ENCODE data around the gene SCAF8. TPM values are rescaled to one million over a fixed set of nuclear protein-coding genes. Genes with fewer than 3 reads are reported as not detected.
"Not testable (repeated sequence)": the region's sequence is repeated elsewhere in the genome, so short reads cannot be mapped to it uniquely, and the experiment has no call there.

Gene SCAF8
- total RNA-seq, 1 experiment from 2014 or later: 28.8 TPM

DNA sequence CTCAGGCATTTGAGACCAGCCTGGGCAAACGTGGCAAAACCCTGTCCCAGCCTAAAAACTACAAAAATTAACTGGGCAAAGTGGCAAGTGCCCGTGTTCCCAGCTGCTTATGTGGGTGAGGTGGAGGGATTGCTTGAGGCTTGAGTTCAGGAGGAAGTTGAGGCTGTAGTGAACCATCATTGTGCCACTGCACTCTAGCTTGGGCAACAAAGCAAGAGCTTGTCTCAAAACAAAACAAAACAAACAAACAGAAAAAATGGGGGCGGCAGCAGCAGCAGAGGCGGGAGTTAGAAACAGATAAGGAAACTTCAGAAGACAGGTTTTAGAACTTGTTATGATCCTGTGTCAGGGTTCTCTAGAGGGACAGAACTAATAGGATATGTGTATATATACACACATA is 49.0 kb downstream of the SCAF8 start:
- Histone ChIP-seq H3K36me3 (peaks cover 46% of the 10 kb centered on the region), H3K27me3 (replicated peaks) (no peaks in the 10 kb centered on the region), H3K27ac (no peak overlapping the region), H3K9me3 (replicated peaks) (no peaks in the 10 kb centered on the region), H3K4me3 (no peak overlapping the region), H3K4me1 (replicated peaks) (no peaks in the 10 kb centered on the region)
- no peak for DNase-seq (ENCODE audit: low read depth in 1 of 2, low spot score in 2 of 2)

- no peaks in the 10 kb centered on the region for H3K9me3 ChIP-seq (replicated peaks)
- no peak overlapping the region for H3K27ac ChIP-seq
- no peak overlapping the region for H3K4me3 ChIP-seq
- H3K36me3 ChIP-seq: peaks cover 39% of the 10 kb centered on the region
- no peak for DNase-seq (ENCODE audit: low read depth in 1 of 2, low spot score in 2 of 2)
- no peaks in the 10 kb centered on the region for H3K27me3 ChIP-seq (replicated peaks)
- no peaks in the 10 kb centered on the region for H3K4me1 ChIP-seq (replicated peaks)
Measured at GRCh38 chr6:154783229-154783628, 50.0 kb downstream of the SCAF8 start.

- no peak overlapping the region for H3K4me3 ChIP-seq
- DNase-seq (ENCODE audit: low read depth in 1 of 2, low spot score in 2 of 2): no peak
- no peaks in the 10 kb centered on the region for H3K27me3 ChIP-seq (replicated peaks)
- H3K27ac ChIP-seq: no peak overlapping the region
- peaks cover 41% of the 10 kb centered on the region for H3K36me3 ChIP-seq
- H3K9me3 ChIP-seq (replicated peaks): no peaks in the 10 kb centered on the region
- no peaks in the 10 kb centered on the region for H3K4me1 ChIP-seq (replicated peaks)
Measured at GRCh38 chr6:154785075-154785474, 51.9 kb downstream of the SCAF8 start.

DNA sequence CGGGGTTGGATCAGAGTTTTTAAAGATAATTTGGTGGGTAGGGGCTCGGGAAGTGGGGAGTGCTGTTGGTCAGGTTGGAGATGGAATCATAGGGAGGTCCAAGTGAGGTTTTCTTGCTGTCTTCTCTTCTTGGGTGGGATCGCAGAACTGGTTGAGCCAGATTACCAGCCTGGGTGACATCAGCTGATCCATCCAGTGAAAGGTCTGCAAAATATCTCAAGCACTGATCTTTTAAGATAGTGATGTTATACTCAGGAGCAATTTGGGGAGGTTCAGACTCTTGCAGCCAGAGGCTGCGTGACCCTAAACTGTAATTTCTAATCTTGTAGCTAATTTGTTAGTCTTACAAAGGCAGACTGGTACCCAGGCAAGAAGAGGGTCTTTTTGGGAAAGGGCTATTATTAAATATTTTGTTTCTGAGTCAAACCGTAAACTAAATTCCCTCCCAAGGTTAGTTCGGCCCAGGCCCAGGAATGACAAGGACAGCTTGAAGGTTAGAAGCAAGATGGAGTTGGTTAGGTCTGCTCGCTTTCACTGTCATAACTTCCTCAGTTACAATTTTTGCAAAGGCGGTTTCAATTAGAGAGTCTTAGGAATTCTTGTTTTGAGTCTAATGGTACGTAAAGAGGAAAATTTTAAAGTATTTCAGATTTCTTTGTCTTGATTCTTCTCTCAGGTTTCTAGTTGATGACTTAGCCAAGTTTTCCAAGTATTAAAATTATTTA is 53.1 kb downstream of the SCAF8 start:
- H3K36me3 ChIP-seq: peaks cover 33% of the 10 kb centered on the region
- no peak overlapping the region for H3K27ac ChIP-seq
- H3K9me3 ChIP-seq (replicated peaks): no peaks in the 10 kb centered on the region
- H3K27me3 ChIP-seq (replicated peaks): no peaks in the 10 kb centered on the region
- H3K4me3 ChIP-seq: no peak overlapping the region
- DNase-seq (ENCODE audit: low read depth in 1 of 2, low spot score in 2 of 2): no peak
- H3K4me1 ChIP-seq (replicated peaks): no peaks in the 10 kb centered on the region

- Histone ChIP-seq H3K4me3 (no peak overlapping the region), H3K4me1 (replicated peaks) (no peaks in the 10 kb centered on the region), H3K9me3 (replicated peaks) (no peaks in the 10 kb centered on the region), H3K27me3 (replicated peaks) (no peaks in the 10 kb centered on the region), H3K27ac (no peak overlapping the region), H3K36me3 (peaks cover 26% of the 10 kb centered on the region)
- no peak for DNase-seq (ENCODE audit: low read depth in 1 of 2, low spot score in 2 of 2)
Measured at GRCh38 chr6:154791556-154792317, 58.5 kb downstream of the SCAF8 start.

DNA sequence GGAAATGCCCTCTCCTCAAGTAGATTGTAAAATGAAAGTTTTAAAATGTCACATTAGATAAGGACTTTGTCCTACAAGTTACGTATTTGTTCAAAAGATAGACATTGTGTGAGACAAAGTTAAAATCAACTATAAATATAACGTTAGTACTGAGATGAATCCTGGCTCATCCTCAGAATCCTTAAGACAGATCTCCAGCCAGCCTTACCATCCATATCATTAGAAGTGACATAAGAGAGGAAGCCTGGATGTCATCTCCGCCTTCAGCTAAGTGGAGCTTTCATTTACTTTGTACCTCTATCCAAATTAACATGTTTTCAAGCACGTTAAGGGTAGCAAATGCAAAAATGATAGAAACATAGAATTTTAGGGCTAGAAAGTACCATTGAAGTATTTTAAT is 59.1 kb downstream of the SCAF8 start:
- no peak overlapping the region for H3K4me3 ChIP-seq
- H3K27ac ChIP-seq: no peak overlapping the region
- no peak for DNase-seq (ENCODE audit: low read depth in 1 of 2, low spot score in 2 of 2)
- peaks cover 28% of the 10 kb centered on the region for H3K36me3 ChIP-seq
- H3K4me1 ChIP-seq (replicated peaks): no peaks in the 10 kb centered on the region
- H3K9me3 ChIP-seq (replicated peaks): no peaks in the 10 kb centered on the region
- no peaks in the 10 kb centered on the region for H3K27me3 ChIP-seq (replicated peaks)

DNA sequence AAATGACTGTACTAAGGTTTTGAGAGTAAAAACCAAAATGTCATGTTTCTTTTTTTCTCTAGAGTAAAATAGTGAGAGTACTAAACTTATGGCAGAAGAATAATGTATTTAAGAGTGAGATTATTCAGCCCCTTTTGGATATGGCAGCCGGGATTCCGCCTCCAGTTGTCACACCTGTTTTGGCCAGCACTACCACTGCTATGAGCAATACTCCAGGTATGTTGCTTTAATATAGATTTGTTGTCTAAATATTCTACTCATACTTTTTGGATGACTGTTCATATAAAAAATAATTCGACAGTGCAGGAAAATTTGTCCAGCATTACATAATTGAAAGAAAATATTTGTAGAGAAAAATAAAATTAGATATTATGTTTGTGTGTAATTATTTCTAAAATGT is 59.5 kb downstream of the SCAF8 start:
- H3K36me3 ChIP-seq: peaks cover 31% of the 10 kb centered on the region
- H3K4me3 ChIP-seq: no peak overlapping the region
- no peak for DNase-seq (ENCODE audit: low read depth in 1 of 2, low spot score in 2 of 2)
- no peaks in the 10 kb centered on the region for H3K9me3 ChIP-seq (replicated peaks)
- no peaks in the 10 kb centered on the region for H3K4me1 ChIP-seq (replicated peaks)
- H3K27ac ChIP-seq: no peak overlapping the region
- no peaks in the 10 kb centered on the region for H3K27me3 ChIP-seq (replicated peaks)

DNA sequence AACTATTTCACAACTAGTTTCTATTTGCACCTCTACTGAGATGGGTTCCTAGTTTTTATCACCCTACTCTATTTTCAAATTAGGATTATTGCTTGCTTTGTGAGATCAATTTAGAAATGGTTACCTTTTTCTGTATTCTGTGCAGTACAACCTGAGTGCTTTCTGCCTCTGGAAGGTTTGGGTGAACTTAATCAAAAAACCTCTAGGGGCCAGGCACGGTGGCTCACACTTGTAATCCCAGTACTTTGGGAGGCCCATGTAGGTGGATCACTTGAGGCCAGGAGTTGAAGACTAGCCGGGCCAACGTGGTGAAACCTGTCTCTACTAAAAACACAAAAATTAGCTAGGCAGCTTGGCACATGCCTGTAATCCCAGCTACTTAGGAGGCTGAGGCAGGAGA is 63.3 kb downstream of the SCAF8 start:
- Histone ChIP-seq H3K36me3 (peaks cover 45% of the 10 kb centered on the region), H3K27ac (no peak overlapping the region), H3K27me3 (replicated peaks) (no peaks in the 10 kb centered on the region), H3K9me3 (replicated peaks) (no peaks in the 10 kb centered on the region), H3K4me1 (replicated peaks) (no peaks in the 10 kb centered on the region), H3K4me3 (no peak overlapping the region)
- no peak for DNase-seq (ENCODE audit: low read depth in 1 of 2, low spot score in 2 of 2)

- H3K27ac ChIP-seq: no peak overlapping the region
- DNase-seq (ENCODE audit: low read depth in 1 of 2, low spot score in 2 of 2): no peak
- H3K4me1 ChIP-seq (replicated peaks): no peaks in the 10 kb centered on the region
- H3K27me3 ChIP-seq (replicated peaks): no peaks in the 10 kb centered on the region
- no peak overlapping the region for H3K4me3 ChIP-seq
- peaks cover 46% of the 10 kb centered on the region for H3K36me3 ChIP-seq
- H3K9me3 ChIP-seq (replicated peaks): no peaks in the 10 kb centered on the region
Measured at GRCh38 chr6:154797857-154798256, 64.6 kb downstream of the SCAF8 start.

- Histone ChIP-seq H3K4me3 (no peak overlapping the region), H3K9me3 (replicated peaks) (no peaks in the 10 kb centered on the region), H3K27me3 (replicated peaks) (no peaks in the 10 kb centered on the region), H3K36me3 (peaks cover 52% of the 10 kb centered on the region), H3K4me1 (replicated peaks) (no peaks in the 10 kb centered on the region), H3K27ac (no peak overlapping the region)
- DNase-seq (ENCODE audit: low read depth in 1 of 2, low spot score in 2 of 2): no peak
Measured at GRCh38 chr6:154800338-154800737, 67.1 kb downstream of the SCAF8 start.

- no peak overlapping the region for H3K27ac ChIP-seq
- no peaks in the 10 kb centered on the region for H3K27me3 ChIP-seq (replicated peaks)
- peaks cover 68% of the 10 kb centered on the region for H3K36me3 ChIP-seq
- DNase-seq (ENCODE audit: low read depth in 1 of 2, low spot score in 2 of 2): no peak
- H3K4me3 ChIP-seq: no peak overlapping the region
- no peaks in the 10 kb centered on the region for H3K9me3 ChIP-seq (replicated peaks)
- no peaks in the 10 kb centered on the region for H3K4me1 ChIP-seq (replicated peaks)
Measured at GRCh38 chr6:154805288-154805911, 72.2 kb downstream of the SCAF8 start.

GRCh38 chr6:154806804-154807203 is 73.6 kb downstream of the SCAF8 start:
- no peak for DNase-seq (ENCODE audit: low read depth in 1 of 2, low spot score in 2 of 2)
- Histone ChIP-seq H3K27me3 (replicated peaks) (no peaks in the 10 kb centered on the region), H3K9me3 (replicated peaks) (no peaks in the 10 kb centered on the region), H3K36me3 (peaks cover 73% of the 10 kb centered on the region), H3K27ac (peak overlapping the region; percentile 6; the same call in 1 of the 2 replicates), H3K4me3 (no peak overlapping the region), H3K4me1 (replicated peaks) (no peaks in the 10 kb centered on the region)

GRCh38 chr6:154811663-154812062 is 78.4 kb downstream of the SCAF8 start:
- H3K4me3 ChIP-seq; H3K9me3 ChIP-seq (replicated peaks); DNase-seq (ENCODE audit: low read depth in 1 of 2, low spot score in 2 of 2); H3K27me3 ChIP-seq (replicated peaks); H3K27ac ChIP-seq: not testable (repeated sequence)
- Histone ChIP-seq H3K4me1 (replicated peaks) (peaks cover 15% of the 10 kb centered on the region), H3K36me3 (peaks cover 77% of the 10 kb centered on the region)

- Histone ChIP-seq H3K9me3 (replicated peaks) (no peaks in the 10 kb centered on the region), H3K27ac (no peak overlapping the region), H3K27me3 (replicated peaks) (no peaks in the 10 kb centered on the region), H3K4me1 (replicated peaks) (peaks cover 22% of the 10 kb centered on the region), H3K36me3 (peaks cover 73% of the 10 kb centered on the region), H3K4me3 (no peak overlapping the region)
- no peak for DNase-seq (ENCODE audit: low read depth in 1 of 2, low spot score in 2 of 2)
Measured at GRCh38 chr6:154814063-154814462, 80.8 kb downstream of the SCAF8 start.

All from SJSA1 (cell line).